ENCODE data around the gene RTN4R.

RTN4R gene

DNA sequence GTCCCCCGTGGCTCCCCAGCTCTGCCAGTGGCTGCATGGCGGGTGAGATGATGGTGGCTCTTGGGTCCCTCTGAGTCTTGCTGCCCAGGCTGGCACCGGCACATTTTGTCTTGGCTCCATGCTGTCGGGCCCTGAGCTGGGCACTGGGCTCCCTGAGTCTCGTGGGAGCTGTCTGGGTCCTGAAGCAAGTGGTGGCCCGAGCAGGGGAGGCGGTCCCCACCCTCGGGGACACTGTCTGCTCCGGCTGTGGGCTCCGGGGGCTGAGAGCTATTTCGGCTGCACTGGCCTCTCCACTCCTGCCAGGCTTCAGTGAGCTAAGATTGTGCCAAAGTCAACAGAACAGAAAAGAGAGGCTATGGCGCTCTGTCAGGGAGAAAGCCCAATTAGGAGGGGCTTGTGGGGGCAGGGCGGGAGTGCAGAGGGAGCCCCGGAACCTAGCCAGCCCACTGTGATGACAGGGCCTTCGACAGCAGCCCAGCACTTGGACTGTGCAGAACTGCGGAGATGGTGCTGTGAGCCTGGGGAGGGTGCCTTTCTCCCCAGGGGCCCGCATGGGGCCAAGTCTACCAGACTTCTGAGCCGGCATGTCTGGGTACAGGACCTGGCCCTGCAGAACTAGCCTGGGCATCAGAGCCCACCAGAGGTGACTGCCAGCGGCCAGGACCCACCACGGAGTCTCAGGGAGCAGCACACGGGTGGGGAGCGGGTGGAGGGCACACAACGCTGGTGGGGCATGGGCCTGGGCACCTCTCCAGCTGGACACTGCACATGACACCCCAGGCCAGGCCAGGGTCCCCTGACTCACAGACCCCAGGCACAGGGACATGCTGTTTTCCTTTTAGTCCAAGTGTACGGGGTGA is 38.0 kb downstream of the RTN4R start:
- DNase-seq (ENCODE audit: low spot score): no peak
- FAIRE-seq: no peak

DNA sequence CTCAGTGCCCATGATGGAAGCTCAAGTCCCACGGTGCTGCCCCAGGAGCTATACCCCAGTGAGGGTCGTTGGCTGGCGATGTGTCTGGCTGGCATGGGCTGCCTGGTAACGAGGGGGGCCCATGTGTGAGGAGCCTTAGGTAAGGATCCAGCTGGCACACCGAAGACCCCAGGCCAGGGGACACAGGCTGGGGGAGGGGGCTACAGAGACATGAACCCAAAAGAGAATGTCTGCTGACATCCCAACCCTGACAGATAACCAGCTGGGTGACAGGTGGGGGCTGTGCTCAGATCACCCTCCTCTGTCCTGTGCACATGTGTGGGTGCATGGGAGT is 39.2 kb downstream of the RTN4R start:
- no peak for FAIRE-seq

DNA sequence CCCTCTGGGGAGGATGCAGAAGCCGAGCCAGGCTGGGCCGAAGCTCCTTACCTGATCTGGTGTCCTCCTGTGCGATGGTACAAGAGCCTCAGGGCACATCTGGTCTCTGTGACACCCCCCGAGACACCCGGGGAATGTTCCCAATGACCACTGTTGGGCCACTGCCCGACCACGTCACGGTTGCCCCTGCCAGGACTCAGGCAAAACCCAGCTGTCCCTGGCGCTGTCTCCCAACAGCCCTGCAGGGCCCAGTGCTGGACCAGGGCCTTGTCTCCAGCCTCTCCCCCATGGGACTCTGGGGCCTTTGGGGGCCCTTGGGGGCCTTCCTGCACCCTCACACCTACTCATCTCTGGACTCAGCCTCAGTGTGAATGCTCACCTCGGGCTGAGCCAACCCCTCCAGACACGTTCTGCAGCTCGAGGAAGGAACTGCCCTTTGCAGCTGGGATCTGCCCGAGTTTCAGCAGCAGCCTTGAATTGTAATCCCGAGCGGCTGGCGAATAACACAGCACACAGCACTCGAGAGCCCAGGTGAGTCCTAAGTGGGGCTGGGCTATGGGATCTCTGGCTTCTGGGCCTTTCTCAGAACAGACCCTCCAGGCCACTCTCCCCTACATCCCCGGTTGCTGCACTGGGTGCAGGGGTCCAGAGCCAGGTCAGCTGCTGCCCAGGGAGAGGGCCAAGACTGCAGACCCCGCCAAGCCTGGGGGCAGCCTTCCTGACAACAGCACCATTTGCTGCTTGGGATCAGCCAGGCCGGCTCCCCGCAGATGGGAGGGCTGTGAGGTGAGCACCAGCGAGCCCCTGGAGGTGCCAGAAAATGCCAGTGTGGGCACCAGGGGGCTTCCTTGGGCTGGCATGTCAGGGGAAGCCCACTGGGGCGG is 39.8 kb downstream of the RTN4R start:
- FAIRE-seq: no peak

More for the DNA sequence above, 39.2 kb downstream of the RTN4R start:
- no peak for DNase-seq (ENCODE audit: low spot score)

DNA sequence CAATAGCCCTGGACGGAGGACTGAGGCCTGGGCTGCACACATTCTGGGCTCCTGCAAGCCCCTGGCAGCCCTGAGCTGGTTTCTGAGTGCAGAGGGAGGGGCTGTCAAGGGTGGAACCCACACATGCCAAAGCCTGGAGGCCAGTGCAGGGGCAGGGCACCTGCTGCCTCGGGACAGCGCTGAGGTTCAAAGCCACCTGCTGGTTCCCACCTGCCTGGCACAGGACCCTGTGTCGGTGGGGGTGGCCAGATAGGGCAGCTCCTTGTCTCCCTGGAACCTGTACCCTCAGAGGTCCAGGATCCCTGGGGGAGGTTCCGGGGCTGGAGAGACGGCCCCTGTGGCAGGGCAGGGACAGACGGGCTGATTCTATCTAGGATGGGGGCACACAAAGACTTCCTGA is 40.8 kb downstream of the RTN4R start:
- no peak for DNase-seq (ENCODE audit: low spot score)
- no peak for FAIRE-seq

More for the DNA sequence above, 39.8 kb downstream of the RTN4R start:
- no peak for DNase-seq (ENCODE audit: low spot score)

DNA sequence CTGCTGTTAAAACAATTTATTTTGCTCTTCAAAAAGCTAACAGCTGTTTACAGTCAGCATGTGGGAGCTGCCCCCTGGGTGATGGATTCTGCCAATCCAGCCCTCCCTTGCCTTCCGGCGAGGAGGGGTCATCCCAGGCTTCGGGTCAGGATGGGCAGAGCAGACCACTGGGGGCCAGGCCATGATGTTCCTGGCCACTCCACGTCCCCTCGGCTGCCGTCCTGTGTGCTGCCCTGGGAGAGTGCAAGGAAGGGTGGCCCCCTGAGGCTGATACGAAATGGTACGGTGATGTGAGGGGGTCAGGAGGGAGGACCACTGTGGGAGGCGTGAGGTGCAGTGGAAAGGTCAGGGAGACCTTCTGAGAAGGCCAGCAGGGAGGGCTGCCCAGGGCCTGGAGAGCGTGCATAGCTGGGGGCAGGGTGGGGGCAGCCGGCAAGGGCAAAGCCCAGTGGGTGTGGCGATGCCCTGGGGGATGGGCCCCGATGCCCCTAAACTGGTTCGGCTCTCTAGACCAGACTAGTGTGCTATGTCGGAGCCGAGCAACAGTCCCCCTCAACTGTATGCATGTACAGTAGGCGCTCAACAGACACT is 41.3 kb downstream of the RTN4R start:
- no peak for DNase-seq (ENCODE audit: low spot score)
- FAIRE-seq: no peak

DNA sequence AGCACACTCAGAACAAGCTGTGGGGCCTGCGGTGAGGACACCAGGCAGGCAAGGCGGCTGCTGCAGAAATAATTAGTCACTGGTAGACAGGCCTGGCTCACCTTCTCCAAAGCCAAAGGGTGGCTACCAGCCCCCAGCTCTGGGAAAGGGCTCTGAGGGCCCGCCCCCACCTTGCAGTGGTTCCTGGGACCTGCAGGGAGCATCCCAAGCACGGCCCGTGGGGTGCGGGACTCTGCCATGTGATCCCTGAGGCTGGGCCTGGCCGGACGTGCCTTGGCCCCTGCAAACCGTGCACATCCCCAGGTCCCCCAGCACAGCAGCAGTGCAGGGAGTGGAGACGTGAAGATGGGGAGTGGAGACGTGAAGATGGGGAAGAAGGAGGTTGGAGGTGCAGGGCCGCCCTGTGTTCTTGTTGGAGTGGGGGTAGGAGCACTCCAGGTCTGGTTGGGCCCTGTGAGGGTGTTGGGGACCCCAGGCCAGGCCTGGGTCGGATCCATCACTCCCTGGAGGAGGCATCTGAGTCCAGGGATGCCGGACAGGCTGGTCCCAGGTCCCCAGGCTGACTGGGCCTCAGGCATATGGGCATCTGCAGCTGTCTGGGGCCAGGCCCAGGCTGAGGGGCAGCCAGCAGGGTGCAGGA is 41.9 kb downstream of the RTN4R start:
- FAIRE-seq (no peak), DNase-seq (ENCODE audit: low spot score) (no peak)

DNA sequence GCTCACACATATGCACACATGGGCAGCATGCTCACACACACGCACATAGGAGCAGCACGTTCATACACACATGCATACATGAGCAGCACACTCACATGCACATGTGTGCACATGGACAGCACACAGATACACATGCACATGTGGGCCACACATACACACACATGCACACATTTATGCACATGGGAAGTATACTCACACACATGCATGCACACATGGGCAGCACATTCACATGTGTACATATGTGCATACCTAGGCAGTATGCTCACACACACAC is 42.5 kb downstream of the RTN4R start:
- FAIRE-seq (no peak), DNase-seq (ENCODE audit: low spot score) (no peak)

DNA sequence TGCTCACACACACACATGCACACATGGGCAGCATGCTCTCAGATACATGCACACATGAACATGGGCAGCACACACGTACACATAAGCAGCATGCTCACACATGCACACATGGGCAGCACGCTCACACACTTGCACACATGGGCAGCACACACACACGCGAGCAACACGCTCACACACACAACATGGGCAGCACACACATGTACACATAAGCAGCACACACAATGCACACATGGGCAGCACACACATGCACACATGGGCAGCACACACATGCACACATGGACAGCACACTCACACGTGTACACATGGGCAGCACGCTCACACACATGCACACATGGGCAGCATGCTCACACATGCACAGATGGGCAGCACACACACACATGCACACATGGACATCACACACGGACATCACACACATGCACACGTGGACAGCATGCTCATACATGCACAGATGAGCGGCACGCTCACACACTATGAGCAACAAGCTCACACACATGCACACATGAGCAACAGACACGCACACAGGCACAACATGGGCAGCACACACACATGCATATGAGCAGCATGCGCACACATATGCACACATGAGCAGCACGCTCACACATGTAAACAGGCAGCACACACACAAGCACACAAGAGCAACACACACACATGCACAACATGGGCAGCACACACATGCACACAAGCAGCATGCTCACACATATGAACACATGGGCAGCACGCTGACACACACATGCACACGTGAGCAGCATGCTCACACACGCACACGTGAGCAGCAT is 43.0 kb downstream of the RTN4R start:
- FAIRE-seq: no peak
- no peak for DNase-seq (ENCODE audit: low spot score)

DNA sequence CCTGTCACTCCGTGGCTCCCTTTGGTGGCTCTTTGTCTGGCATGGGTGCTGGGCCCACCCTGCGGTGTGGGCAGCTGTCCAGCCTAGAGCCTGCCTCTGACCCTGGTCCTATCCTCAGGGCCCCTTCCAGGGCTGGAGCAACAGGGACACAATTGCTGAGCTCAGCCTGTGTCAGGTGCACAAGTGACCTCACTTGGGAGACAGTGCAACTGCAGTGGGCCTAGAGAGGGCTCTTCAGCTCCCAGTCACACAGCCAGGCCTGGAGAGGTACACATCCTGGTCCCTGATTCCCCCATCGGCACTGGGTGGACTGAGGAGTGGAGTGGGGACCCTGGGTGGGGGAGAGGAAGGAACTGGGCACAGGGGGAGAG is 43.9 kb downstream of the RTN4R start:
- DNase-seq (ENCODE audit: low spot score) (no peak), FAIRE-seq (no peak)

DNA sequence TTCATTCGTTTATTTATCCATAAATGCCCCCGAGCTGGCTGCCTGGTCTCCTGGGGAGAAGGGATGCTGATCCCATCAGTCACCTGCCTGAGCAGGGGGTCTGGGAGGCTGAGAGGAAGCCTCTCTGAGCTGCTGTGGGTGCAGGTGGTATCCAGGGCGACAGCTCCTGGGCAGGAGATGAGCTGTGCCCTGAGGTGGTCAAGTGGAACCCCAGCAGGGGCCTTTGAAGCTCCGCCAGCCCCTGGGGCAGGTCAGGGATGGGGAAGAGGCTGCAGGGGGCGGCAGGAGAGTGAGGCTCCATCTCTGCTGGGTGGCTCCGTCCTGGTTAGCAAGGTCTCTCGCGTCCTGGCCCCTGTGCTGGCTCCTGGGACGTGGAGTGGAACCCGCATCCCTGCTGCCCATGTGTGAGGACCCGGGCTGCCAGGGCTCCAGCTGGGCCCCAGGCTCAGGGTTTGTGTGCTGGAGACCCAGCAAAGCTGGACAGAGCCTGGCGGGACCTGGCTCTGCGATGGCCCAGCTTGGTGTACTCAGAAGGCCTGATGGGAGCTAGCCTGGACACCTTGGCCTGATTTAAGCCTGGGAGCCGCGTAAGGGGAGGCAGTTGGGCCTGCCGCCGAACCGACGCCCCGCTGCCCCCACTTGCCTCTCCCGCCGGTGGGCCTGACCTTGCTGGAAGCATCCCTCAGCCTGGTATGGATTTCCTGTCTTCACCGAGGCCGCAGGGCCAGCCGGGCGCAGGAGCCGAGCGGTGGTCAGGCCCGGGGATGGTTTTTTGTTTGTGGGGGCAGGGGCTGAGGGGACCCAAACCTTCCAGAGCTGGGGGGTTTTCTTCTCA is 44.5 kb downstream of the RTN4R start:
- no peak for FAIRE-seq
- no peak for DNase-seq (ENCODE audit: low spot score)

DNA sequence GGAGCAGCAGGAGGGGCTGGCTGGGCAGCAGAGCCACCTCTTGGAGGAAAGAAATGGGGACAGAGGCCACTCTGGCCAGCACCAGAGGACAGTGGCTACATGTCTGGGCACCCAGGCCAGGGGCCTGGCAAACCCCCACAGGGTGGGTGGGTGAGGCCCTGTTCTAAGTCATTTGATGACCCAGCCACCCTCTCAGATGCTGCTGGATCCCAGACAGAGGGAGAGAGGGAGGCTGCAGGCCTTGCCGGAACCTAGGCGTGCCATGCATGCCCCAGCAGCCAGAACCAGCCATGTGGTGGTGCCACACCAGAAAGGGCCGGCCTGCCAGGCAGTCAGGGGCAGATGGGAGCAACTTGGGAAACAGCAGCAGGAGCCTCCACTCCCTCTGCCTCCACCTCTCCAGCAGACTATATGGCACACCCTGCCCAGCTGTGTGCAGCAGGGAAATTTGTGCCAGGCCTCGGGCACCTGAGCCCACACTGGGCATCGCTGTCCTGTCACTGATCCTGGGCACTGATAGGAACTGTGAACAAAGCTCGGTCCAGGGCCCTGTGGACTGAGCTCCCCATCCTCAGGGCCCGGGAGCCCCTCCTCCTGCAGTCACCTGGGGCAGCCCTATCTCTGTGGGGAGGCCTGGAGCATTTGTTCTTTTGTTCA is 45.2 kb downstream of the RTN4R start:
- no peak for FAIRE-seq
- no peak for DNase-seq (ENCODE audit: low spot score)

DNA sequence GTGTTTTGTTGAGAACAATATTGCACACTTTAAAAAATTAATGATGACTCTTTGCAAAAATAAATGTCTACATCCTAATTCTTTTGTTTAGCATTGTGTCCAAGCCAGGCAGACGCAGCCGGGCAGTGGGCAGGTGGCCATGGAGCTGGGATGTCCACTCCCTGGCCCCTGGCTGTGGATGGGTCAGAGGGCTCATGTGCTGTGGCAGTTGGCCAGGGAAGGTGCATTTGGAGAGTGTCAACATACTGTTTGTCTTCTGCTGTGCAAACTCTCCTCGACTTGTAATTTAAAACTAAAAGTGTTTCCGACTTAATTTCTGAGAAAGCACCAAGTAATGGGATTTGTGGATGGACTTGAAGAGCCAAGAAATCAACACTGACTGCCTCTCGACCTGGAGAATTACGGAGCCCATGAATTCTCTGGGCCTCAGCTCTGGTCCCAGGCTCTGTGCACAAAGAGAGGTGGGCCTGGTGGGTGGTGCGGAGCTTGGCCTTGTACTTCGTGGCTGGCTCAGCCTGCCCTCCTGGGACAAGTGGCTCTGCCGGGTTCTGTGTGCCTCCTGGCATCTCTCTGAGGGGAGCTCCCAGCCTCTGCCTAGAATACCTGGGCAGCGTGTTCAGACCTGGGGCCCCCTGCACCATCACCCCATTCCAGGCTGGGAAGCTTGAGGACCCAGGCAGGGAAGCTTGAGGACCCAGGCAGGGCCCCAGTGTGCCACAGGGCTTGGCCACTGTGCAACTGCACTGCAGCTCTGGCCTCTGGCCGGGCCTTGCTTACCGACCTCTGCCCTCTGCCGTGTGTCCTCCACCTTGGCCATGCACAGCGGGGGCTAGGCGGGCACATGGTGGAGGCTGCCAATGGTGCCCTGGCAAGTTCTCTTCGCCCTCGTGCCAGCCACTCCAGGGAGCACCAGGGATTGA is 46.4 kb downstream of the RTN4R start:
- no peak for FAIRE-seq
- DNase-seq (ENCODE audit: low spot score): no peak

DNA sequence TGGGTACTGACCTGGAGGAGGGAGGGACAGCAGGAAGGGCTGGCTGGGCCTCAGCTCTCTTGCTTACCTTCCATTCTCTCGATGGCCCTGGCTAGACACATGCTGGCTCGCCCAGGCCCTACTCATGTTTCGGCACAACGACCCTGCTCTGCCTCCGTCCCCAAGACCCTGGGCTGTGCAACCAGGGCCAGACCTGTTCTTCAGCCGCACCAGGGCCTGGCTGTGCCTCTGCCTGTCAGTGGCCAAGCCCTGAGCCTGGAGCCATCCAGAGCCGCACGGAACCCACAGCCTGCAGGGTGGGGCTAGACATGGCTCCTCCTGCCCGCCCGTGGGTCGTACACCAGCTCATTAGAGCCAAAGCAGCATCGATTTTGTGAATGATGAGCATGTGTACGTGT is 47.5 kb downstream of the RTN4R start:
- no peak for DNase-seq (ENCODE audit: low spot score)
- FAIRE-seq: no peak

DNA sequence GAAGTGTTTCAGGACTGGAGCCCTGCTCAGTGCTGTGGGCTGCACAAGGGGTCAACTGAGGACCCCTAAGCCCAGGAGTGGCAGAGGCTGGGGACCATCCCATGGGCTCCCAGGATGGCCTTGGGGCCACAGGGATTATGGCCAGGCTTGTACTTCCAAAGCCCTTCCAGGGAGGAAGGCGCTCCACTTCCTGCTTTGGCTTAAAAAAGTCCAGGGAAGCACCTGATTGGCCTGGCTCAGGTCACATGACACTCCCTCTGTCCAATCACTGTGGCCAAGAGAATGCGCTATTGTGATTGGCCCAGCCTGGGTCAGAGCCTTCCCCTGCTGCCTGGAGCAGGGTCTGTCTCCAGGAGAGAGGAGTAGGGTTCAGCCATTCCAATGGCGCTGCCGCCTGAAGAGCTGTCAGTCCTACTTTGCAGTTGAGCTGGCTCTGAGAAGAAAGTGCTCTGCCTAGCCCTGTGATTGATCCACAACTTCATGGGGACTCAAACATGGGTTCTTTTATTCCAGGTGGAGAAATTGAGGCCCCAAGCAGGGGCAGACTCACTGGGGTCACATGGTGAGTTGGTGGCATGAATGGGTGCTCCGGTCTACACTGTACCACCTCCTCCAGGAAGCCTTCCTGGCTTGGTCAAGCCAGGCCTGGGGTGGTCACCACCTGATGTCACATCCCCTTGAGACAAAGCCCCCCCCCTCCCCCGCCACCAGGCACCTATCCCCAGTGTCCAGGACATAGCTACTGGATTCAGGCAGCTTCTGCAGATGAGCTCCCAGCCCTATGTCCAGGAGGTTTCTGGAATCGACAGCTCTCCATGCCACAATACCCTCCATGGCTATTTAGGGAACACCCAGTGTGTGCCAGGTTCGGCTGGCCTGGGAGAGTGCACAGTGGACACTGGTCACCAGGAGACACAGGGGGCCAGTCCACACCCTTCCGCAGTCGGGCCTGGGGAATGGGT is 48.2 kb downstream of the RTN4R start:
- DNase-seq (ENCODE audit: low spot score): no peak
- no peak for FAIRE-seq

DNA sequence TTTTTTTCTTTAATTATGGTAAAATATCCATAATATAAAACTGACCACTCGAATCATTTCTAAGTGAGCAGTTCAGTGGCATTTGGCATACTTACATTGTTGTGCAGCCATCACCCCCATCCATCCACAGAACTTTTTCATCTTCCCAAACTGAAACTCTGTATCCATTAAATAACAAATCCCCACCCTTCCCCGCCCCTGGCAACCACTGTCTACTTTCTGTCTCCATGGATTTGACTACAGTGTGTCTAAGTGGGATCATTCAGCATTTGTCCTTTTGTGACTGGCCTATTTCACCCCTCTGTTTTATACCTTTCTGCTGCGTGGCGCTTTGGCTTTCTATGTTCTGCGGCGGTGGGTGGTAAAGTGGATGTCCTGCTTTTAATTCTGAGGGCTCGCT is 49.1 kb downstream of the RTN4R start:
- FAIRE-seq: no peak

DNA sequence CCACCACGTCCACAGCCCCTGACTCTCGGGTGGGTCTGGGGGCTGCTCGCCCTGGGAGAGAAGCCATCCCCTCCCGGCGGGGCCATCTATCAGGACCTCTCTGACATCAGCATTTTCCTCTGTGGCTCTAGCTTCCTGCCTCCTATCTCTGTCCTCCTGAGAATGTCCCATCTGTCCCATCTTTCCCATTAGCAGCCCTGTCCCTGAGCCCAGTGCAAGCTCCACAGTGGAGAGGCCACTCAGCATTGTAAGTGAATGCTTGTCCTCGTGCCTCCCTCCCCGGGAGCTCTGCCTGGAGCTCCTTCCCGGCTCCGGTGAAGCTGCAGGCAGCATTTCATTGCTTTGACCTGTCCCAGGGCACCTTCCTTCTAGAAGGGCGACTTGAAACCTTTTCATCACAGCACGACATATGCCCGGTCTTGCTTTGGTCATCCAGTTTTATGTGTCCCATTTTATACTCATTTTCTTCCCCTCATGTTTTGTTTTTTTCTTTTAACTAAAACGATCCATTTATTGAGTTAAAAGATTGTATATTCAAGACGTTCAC is 49.7 kb downstream of the RTN4R start:
- DNase-seq (ENCODE audit: low spot score) (no peak), FAIRE-seq (no peak)

More for the DNA sequence above, 49.1 kb downstream of the RTN4R start:
- DNase-seq (ENCODE audit: low spot score): no peak

DNA sequence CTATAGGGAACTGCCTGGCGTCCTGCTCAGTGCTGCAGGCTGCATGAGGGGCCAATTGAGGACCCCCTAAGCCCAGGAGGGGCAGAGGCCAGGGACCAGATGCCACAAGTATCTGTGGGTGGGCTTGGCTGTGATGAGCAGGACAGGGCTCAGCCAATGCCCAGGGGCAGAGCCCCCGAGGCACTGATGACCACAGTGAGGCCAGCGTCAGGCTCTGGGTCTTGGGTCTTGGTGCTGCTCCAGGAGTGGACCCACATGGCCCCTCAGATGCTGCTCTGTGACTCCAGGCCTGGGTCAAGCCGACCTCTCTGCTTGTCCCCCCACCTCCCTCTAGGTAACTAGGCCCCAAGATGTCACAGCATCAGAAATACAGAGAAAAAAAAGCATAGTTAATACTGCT is 50.6 kb downstream of the RTN4R start:
- FAIRE-seq: no peak

More for the DNA sequence above, 50.6 kb downstream of the RTN4R start:
- no peak for DNase-seq (ENCODE audit: low spot score)

Data from RCC 7860 (cell line).